GM12891 (cell line): Measurements from ENCODE around the gene TMEM236.

ENCODE experiments used
- PAX5 ChIP-seq: IDR thresholded peaks from 2 replicates; pipeline ENCODE4 v1.6.1; 2011; ENCODE audit warnings: low read length, moderate library complexity, mild to moderate bottlenecking; ENCODE audit not compliant: insufficient read depth, severe bottlenecking
- POLR2A ChIP-seq: IDR thresholded peaks from 2 replicates; pipeline ENCODE4 v1.6.1; 2011; ENCODE audit warnings: low read depth, low read length, control low read depth
- POLR2AphosphoS5 ChIP-seq: IDR thresholded peaks from 2 replicates; pipeline ENCODE4 v1.6.1; 2011; ENCODE audit warnings: low read depth, low read length, control low read depth
- SPI1 ChIP-seq: IDR thresholded peaks from 2 replicates; pipeline ENCODE4 v1.6.1; 2011; ENCODE audit warnings: low read depth, low read length, control low read depth
- TAF1 ChIP-seq: IDR thresholded peaks from 2 replicates; pipeline ENCODE4 v1.6.1; 2011; ENCODE audit warnings: low read depth, low read length, control low read depth

- TF ChIP-seq POLR2A (no peak), POLR2AphosphoS5 (no peak), TAF1 (no peak), PAX5 (no peak), SPI1 (no peak)
Observed at GRCh38 chr10:17805330-17805729, 53.3 kb downstream of the TMEM236 start.
